ENCODE measurements around the gene EEF1AKMT3.

Gene EEF1AKMT3

GRCh38 chr12:57735198-57735855, 37.1 kb upstream of the EEF1AKMT3 start:
- no peak for DNase-seq (ENCODE audit: low read depth)

DNA sequence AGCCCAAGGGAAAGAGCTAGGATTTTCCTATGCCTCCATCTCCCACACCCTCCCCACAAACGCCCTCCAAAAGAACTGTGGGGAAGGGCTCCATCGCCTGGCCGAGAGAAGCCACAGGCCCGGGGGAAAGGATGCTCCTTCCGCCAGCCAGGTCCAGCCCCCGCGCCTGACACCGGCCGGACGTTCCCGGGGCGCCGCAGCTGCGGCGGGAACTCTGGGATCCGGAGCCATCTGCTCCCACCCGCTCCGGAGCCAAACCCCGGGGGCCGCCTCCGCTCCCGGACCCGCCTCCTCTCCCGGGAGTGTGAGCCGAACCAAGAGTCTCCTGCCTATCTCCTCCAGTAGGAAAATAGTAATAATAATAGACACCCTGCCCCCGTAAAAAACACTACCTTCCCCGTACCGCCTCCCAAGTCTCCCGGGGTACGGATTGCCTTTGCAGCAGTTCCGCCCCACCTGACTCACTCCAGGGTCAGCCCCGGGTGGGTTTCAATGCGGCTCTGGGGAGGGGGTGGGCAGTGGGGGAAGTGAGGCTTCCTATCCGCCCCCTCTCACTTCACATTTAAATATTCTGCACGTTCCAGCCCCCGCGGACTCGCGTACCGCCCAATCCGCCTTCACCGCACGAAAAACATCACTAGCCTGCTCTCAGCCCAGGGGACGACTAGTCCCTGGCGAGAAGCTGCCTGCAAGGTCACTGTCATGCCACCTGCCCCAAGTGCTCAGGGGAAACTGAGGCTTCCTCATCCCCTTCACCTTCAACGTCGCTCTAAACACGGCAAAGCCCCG, 36.3 kb upstream of the EEF1AKMT3 start:
- no peak for DNase-seq (ENCODE audit: low read depth)

- no peak for DNase-seq (ENCODE audit: low read depth)
Measured at GRCh38 chr12:57736741-57737466, 35.5 kb upstream of the EEF1AKMT3 start.

DNA sequence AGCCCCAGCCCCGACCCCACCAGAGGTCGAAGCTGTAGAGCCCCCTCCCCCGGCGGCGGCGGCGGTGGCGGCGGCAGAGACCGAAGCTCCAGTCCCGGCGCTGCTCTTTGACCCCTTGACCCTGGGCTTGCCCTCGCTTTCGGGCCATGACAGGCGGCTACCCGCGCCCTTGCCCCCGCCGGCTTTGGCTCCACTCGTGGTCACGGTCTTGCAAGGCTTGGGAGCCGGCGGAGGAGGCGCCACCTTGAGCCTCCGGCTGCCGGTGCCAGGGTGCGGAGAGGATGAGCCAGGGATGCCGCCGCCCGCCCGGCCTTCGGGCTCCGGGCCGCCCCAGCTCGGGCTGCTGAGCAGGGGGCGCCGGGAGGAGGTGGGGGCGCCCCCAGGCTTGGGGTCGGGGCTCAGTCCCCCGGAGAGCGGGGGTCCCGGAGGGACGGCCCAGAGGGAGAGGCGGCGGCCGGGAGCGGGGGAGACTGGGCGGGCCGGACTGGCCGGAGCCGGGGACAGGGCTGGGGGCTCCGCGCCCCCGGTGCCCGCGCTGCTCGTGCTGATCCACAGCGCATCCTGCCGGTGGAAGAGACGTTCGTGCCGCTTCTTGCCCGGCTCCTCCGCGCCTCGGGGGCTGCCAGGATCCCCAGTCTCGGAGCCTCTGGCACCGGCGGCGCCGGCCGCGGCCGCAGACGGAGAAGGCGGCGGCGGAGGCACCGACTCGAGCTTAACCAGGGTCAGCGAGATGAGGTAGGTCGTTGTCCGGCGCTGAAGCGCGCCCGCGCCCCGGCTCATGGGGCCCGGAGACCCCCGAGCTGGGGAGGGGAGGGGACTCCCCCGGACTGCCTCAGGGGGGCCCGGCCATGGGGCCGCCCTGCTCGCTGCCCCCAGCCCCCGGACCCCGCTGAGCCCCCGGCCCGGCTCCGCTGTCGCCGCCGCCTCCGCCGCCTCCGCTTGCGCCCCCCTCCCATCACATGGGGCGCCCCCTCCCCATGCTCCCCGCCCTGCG, 34.6 kb upstream of the EEF1AKMT3 start:
- DNase-seq (ENCODE audit: low read depth): no peak

- DNase-seq (ENCODE audit: low read depth): no peak
Measured at GRCh38 chr12:57738661-57739237, 33.7 kb upstream of the EEF1AKMT3 start, which contains the start of gene AGAP2. Gene AGAP2, minus strand, starts transcription at chr12:57738742. Its CDS starts 496 bp downstream, at chr12:57738246.

- DNase-seq (ENCODE audit: low read depth): no peak
Measured at GRCh38 chr12:57739387-57739786, 33.0 kb upstream of the EEF1AKMT3 start.

- DNase-seq (ENCODE audit: low read depth): no peak
Measured at GRCh38 chr12:57739914-57740538, 32.4 kb upstream of the EEF1AKMT3 start.

GRCh38 chr12:57740656-57741412, 31.6 kb upstream of the EEF1AKMT3 start:
- DNase-seq (ENCODE audit: low read depth): peak; percentile 59

DNA sequence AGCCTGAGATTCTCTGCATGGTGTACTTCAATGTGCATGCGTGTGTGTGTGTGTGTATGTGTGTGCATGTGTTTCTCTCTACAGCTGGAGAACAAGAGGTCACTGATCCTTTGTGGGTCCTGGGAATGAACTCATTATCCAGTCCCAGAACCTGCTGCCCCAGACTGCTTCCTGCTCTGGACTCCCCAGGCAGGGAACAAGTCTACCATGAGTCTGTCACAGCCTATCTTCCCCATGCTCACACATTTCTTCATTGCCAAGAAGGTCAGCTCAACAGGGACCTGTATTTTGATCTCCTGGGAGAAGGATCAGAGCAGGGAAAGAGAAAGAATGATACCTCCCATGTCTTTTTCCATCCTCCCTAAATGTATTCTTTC, 31.0 kb upstream of the EEF1AKMT3 start:
- DNase-seq (ENCODE audit: low read depth): no peak

- peak; percentile 67 for DNase-seq (ENCODE audit: low read depth)
Measured at GRCh38 chr12:57741844-57742738, 30.3 kb upstream of the EEF1AKMT3 start.

DNA sequence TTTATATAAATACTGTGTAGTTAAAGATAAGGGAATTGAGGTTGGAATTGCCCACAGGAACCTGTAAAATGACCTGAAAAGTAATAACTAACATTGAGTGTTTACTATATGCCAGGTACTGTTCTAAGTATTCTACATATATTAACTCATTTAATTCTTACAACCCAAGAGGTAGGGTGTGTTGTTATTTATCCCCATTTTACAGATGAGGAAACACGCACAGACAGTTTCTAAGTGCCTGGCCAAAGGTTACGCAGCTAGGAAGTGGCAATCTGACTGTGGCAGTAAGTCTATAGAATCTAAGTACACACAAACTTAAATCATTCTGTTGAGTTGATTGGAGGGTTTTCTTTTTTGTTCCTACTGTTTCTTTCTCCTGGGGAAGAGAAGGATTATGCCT, 28.6 kb upstream of the EEF1AKMT3 start:
- no peak for DNase-seq (ENCODE audit: low read depth)

DNA sequence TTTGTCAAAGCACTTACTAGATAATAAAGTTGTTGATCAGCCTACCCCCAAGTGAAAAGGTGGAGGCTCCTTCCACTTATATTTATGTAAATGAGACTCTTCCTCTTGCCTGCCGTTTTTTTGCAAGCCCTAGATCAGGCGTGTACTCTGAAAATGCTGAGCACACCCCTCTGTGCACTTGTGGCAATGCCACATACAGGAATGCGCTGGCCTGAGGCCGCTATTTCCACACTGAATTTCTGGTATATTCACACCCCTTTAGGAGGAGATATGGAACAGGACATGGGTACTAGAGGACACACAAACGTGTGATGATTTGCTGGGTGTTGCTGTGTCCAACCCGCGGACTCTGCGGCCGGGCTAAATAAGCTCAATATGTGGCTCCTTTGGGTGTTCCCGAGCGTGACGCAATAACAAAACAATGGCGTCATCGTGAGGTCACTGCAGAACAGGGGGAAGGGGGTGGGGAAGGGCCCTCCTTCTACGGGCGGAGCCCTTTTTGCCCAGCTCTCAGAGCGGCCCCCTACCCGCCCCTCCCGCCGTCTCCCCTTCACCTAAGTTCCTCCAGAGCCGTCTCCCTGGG, 28.1 kb upstream of the EEF1AKMT3 start:
- peak; percentile 45 for DNase-seq (ENCODE audit: low read depth)

GRCh38 chr12:57744777-57745484, 27.5 kb upstream of the EEF1AKMT3 start, which contains the start of gene TSPAN31:
Gene TSPAN31, plus strand, starts transcription at chr12:57745039. Its CDS starts 116 bp downstream, at chr12:57745155.
- DNase-seq (ENCODE audit: low read depth): peak; percentile 86

- no peak for DNase-seq (ENCODE audit: low read depth)
Measured at GRCh38 chr12:57745485-57745881, 26.9 kb upstream of the EEF1AKMT3 start.

DNA sequence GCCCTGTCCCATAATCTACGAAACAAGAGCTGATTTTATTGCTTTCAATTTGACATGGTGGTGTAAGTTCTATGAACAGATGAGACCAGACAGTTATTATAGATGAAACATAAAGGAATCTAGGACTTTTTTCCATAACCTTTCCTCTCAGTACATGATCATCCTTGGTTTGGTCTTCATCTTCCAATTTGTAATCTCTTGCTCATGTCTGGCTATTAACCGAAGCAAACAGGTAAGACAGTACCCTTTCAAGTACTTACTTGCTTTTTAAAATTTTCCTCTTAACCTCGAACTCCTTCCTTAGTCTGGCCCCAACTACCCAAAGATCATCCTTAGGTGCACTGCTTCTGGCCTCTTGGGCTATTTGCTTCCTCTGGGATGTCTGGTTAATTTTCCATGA, 26.4 kb upstream of the EEF1AKMT3 start:
- DNase-seq (ENCODE audit: low read depth): no peak

DNA sequence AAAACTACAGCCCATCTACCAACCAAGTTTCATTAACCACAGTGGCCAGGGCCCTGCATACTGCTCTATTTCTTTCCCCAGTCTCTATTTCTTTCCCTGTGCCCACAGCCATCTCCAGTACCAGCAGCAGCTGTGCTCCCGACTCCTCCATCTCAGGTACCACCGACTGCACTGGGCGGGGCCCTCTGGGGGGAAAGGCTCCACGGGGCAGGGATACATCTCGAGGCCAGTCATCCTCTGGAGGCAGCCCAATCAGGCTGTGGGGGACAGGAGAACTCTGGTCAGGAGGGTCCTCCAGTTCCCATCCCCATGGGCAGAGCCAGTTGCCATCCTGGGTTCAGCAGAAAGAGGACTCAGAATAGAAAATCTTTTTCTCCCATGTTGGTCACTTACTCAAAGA, 23.4 kb upstream of the EEF1AKMT3 start:
- DNase-seq (ENCODE audit: low read depth): no peak

DNA sequence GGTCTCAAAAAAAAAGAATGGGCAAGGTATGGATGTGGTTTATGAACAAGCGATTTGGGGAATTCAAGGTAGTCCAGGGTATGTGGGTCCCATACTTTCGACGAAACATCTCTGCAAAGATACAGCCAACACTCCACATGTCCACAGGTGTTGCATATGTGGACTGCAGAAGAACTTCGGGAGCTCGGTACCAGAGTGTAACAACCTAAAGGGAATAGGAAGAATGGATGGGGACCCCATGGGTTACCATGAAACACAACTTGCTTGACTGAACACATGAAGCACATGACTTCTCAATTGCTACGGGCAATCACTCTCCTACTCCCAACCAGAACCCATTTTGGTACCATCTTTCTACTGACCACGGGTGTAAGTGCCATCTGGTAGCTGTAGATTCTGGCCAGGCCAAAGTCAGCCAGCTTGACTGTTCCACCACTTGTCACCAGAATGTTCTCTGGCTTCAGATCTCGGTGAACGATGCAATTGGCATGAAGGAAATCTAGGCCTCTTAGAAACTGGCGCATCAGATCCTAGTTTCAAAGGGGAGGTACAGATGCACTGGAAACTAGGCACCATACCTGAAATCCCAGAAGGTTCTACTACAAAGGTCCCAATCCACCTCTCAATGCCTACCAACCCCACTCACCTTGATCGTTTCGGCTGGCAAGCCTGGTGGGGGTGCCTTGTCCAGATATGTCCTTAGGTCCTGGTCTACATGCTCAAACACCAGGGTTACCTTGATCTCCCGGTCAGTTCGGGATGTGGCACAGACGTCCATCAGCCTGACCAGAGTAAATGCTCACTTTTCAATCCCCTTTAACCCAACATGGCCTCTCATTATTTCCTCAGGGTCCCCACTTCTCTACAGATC, 21.6 kb upstream of the EEF1AKMT3 start:
- no peak for DNase-seq (ENCODE audit: low read depth)
